NCI-H1092 treated with DMSO at 0.1 percent for 48 hours (cell line): ENCODE results near the gene CORO7.
"Not testable (repeated sequence)": the region's sequence is repeated elsewhere in the genome, so short reads cannot be mapped to it uniquely, and the experiment has no call there.

Source experiments
- DNase-seq: peaks from one replicate; lab custom pipeline; 2025; lab: John Stamatoyannopoulos, UW

The CORO7 gene

DNA sequence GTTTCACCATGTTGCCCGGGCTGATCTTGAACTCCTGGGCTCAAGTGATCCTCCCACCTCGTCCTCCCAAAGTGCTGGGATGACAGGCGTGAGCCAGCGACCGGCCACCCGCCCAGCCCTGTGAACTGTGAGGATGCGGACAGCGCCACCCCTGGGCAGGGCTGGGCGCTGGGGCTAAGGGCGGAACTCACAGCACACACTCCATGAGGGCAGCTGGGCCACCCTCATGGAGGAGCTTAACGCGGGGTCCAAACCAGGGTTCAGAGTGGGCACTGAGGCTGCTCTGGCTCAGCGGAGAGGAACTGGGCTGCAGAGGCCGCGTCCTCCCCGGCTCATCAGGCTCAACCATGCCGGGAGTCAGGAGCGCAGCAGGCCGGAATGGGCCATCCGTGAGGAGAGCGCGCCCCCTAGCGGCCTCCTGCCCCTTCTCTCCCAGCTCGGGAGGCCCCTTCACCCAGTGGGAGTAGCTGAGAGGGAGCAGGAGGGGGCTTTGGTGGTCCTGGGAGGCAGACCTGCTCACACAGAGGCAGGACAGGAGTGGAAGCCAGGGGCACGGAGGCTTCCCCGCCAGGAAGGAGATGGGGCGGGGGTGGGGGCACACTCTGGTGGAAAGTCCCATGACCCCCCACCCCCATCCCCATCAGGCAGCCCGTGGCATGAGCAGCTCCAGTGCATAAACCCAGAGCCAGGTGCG, 13.8 kb downstream of the CORO7 start:
- DNase-seq, result peak; percentile 67

DNA sequence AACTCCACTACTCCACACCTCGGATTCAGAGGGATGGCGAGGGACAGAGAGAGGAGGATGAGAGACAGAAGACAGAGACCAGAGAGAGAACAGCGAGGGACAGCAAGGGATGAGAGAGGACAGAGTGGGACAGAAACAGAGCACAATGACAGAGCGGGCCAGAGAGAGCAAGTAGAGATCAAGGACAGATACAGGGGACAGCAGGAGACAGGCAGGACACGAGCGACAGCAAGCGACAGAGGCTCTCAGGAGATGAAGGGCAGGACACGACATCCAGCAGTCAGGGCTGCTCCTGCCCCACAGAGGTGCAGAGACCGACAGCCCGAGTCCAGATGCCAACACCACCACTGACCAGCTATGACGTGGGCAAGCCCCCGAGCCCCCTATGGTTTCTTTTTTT, 14.9 kb downstream of the CORO7 start:
- no peak for DNase-seq

DNA sequence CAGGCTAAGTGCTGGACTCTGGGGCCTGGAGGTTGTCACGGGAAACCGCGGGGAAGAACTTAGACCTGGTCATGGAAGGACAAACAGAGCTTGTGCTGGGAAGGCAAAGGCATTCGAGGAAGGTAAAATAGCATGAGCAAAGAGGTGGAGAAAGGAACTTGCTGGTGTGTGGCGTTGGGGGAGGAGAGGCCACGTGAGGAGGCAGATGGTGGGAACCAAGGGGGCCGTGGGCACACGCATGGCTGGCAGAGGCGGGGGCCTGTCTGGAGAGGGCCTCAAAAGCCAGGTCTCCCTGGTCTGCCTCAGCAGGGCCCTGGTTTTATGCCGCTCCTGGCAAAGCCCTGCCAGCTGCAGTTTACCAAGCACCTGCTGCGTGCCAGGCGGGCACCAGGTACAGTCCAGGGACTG, 15.3 kb downstream of the CORO7 start:
- DNase-seq, result no peak

GRCh38 chr16:4399001-4399730, 17.2 kb downstream of the CORO7 start:
- DNase-seq, result no peak

DNA sequence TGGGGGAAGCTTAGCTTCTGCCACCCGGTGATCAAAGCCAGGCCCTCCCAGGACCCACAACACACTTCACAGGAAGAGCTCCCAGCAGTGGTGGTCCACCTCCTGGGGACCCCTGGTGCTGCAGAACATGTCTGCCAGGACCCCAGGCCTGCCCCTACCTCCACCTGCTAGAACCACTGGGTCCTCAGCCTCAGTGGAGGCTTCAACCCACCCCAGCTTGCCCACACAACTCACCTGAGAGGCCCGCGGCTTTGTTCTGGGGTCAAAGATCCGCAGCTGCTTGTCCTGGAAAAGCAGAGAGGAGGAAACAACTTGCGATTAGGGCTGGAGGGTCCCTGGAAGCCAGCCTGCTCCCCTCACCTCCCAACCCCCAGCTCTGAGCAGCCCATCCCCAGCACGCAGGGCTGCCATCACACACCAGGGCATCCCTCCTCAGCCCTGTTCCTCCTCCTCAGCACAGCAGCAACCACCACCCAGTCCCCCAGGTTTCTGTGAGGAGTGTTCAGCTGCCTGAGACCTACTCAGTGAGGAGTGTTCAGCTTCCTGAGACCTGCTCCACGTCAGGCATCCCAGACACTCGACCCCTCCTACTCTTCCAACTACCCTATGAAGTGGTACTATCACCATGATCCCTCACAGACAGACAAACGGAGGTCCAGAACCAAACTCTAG, 21.2 kb downstream of the CORO7 start:
- DNase-seq, result no peak

DNA sequence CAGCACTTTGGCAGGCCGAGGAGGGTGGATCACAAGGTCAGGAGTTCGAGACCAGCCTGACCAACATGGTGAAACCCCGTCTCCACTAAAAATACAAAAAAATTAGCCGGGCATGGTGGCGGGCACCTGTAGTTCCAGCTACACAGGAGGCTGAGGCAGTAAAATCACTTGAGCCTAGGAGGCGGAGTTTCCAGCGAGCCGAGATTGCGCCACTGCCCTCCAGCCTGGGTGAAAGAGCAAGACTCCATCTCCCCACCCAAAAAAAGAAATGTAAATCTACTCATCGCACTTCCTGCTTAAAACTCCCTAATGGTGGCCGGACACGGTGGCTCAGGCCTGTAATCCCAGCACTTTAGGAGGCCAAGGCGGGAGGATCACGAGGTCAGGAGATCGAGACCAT, 22.5 kb downstream of the CORO7 start:
- not testable (repeated sequence) for DNase-seq

DNA sequence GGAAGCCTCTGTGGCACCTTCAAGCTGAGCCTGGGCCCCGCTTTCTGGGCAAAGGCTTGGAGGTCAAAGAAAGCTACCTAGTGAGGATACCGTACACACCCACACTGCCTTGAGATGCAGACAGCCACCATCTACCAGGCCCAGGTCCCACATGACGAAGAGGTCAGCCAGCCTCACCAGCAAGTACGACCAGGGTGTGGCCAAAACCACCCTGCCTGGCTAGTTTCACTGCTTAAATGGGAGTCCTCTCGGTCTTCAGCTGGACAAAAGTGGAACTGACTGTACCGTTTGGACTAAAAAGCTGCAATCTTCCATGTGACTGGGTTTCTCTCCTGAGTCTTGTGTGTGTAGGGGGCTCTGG, 23.2 kb downstream of the CORO7 start:
- no peak for DNase-seq

GRCh38 chr16:4392382-4393239, 23.8 kb downstream of the CORO7 start:
- peak; percentile 62 for DNase-seq

GRCh38 chr16:4391631-4392381, 24.6 kb downstream of the CORO7 start:
- peak; percentile 14 for DNase-seq

- DNase-seq, result no peak
These were observed 25.8 kb downstream of the CORO7 start for GRCh38 chr16:4390266-4391260.

GRCh38 chr16:4389051-4389955, 27.1 kb downstream of the CORO7 start:
- DNase-seq, result no peak

- no peak for DNase-seq
These were observed 27.9 kb downstream of the CORO7 start for GRCh38 chr16:4388271-4389021.

- DNase-seq, result no peak
These were observed 28.6 kb downstream of the CORO7 start for GRCh38 chr16:4387781-4388180.

DNA sequence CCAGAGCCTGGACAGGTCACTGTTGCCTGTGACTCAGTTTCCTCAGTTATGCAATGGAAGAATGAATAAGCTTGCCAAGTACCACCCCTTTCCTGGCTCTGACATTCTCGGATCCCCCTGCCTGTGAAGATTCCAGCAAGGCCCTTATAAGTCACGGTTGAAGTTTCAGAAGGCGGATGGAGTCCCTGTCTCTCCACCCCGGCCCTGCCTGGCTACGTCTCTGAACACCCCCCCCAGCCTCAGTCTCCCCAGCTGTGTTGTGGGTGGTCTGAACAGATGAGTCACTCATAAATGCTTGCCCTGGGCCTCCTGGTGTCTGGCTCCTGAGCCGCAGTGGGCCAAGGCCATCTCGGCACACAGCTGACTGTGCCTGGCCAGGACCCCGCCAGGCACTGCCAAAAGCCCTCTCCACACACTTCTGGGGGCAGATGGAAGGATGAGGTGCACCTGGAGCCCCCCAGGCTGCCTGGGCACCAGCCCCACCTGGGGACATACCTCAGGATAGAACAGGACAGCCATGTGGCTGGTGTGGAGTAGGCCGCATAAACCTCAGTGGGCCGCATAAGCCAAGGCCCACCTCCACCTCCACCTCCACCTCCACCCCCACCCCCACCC, 29.3 kb downstream of the CORO7 start:
- DNase-seq, result no peak

GRCh38 chr16:4386451-4386805, 30.0 kb downstream of the CORO7 start:
- no peak for DNase-seq

GRCh38 chr16:4385789-4386450, 30.5 kb downstream of the CORO7 start:
- DNase-seq, result no peak

DNA sequence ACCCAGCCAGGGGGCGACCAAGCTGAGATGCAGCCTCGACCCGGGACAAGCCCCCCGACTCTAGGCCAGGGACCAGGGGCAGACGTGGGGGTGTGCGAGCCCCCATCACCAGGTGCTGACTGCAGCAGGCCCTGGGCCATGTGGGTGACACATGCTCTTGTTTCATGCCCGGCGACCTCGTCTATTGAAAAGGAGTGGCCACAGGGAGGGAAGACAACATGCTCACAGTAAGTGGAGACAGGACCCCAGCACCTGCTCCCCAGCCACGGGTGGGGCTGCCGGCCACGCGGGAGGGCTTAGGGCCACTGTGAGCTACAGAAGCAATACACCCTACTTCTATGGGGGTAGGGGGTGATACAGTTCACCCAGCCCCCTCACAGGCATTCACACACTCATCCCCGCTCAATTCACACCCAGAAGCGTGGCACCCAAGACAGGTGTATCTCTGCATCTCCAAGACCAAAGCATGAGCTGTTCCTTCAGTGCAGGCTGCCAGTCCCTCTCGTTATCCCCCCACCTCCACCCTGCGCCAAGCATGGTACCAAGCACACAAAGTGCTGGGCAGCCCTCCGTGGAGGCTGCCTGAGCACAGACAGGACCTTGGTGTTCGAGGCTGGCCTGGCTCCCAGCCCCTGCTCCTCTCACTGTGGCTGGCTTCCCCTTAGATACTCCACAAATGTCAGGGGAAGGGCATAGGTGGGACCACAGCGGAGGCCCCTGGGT, 31.2 kb downstream of the CORO7 start:
- no peak for DNase-seq
